HG02840 (cell line): Measurements from ENCODE around the gene NOCT.
"Not testable (repeated sequence)": the region's sequence is repeated elsewhere in the genome, so short reads cannot be mapped to it uniquely, and the experiment has no call there.

Experiments
- ATAC-seq: cut with Tn5 transposase; IDR thresholded peaks from one replicate; pipeline ENCODE4 v1.9.1; 2021; ENCODE audit warnings: mild to moderate bottlenecking, moderate library complexity, moderate number of reproducible peaks; ENCODE audit not compliant: unreplicated experiment, low FRiP score

The NOCT gene

DNA sequence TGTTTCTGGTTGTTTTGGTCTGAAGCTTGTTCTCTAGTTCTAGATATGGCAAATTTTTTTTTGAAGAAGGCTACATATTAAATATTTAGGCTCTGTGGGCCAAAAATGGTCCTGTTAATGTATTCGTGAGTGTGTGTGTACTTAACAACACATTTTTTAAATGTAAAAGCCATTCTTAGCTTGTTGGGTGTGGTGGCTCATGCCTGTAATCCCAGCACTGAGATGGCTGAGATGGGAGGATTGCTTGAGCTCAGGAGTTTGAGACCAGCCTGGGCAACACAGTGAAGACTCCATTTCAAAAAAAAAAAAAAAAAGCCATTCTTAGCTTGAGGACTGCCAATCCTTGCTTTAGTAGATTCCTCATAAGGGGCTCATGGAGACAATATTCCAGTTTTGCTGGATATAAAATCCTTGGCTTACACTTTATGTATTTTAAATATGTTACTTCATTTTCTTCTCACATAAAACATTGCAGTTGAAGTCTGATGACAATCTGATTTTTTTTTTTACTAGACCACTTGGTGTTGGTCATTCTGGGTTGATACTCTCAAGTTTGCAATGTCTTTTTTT is 23.4 kb downstream of the NOCT start:
- no peak for ATAC-seq

DNA sequence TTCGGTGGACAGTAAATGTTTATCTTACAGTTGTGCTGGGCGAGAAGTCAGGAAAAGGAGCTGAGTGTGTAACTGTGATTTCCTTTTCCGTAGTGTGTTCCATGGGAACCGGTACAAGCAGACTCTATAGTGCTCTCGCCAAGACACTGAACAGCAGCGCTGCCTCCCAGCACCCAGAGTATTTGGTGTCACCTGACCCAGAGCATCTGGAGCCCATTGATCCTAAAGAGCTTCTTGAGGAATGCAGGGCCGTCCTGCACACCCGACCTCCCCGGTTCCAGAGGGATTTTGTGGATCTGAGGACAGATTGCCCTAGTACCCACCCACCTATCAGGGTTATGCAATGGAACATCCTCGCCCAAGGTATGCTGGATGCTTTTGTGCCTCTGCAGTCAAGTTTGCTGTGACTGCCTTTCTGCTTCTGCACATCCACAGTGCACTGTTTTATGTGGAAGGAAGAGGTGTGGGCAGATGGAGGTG is 27.4 kb downstream of the NOCT start:
- no peak for ATAC-seq

DNA sequence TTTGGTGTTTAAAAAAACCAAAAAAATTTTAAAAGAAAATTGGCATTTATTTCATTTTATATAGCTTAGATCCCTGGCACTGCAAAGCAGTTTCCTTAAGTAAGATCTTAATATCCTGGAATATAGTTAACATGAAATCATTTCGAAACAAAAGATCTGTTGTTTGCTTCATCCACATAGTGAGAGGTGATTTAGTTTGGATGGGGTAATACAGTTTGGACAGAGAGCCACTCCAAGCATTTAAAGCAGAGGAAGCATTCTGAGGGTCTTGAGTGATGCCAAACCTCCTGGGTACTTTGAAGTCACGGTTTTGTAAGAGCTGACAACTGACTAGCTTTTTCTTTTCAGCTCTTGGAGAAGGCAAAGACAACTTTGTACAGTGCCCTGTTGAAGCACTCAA is 28.7 kb downstream of the NOCT start:
- ATAC-seq: no peak

DNA sequence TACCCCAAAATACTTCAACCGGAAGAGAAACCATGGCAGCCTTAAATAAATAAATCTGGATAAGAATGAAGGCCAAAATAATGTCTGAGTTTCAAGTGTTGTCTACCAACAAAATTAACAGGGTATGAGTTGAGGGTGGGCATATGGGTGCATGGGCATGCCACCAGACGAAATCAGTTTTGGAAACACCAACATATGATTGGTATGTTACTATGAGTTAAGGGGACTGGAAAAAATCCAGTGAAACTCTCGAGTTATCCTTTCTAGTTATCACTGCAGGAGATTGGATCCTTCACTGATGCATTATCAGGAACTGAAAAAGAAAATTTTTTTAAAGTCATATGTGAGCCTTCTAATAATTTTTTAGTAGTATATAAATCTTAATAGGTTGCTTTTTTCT is 32.4 kb downstream of the NOCT start:
- no peak for ATAC-seq

DNA sequence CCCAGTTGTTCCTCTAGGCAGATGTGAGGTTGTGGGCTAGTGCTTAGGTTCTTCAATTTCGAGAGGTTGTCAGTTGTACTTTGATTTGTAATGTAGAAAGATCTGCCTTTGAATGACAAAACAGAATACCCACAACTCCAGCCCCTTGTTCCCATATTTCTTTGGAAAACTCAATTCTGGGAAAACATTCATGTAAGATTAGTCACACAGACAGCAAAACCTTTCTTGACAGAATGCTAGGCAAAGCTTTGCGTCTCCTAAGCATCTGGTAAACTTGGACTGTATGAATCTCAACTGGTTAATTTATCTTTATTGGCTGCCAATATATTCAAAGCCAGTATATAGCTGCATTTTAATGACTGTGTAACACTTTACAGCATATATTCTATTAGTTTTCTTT is 34.9 kb downstream of the NOCT start:
- ATAC-seq: no peak

DNA sequence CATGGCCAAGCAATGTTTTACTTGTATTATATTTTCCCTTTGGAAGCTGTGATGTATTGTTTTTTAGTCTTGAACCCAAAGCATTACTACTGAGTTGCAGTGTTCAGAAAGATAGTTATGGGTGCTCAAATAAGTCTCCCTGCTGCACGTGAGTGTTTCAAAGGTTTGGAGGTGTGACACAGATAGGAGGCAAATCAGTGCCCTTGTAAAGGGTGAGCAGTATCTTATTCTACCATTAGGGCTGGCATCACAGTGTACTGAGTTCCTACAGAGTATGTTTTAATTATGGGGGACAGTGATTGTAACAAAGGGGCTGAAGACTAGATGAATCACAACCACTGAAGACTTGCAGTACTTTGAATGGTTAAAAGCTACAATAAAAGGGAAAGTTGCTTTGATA is 38.3 kb downstream of the NOCT start:
- ATAC-seq: no peak

DNA sequence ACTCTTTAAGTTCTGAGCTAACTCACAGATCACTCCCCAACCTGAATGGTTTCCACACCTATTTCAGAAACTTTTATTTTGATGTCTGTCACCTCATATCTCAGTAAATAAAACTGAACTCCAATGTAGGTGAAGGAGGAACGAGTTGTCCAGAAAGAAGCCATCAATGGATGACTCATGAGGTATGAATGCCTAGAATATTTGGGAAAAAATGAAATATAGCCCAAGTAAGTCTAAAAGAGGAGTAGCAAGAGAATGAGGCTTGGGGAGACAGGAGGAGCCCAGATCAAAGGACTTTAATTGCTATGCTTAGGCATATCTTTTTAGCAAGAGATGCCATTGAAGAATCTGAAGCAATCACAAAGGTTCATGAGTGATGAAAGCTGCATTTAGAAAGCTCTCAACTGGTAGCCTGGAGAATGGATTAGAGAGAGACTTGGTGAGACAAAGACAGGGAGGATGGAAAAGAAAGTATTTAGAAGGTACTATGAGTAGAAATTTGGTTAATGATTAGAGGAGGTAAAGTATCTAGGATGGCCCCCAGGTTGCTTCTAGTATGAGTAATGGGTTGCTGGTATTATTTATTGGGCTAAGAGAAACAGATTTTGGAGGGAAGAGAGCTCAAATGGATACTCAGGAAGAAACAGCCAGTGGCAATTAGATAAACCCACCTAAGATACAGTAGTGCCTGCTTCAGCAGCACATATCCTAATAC is 39.4 kb downstream of the NOCT start:
- ATAC-seq: no peak

DNA sequence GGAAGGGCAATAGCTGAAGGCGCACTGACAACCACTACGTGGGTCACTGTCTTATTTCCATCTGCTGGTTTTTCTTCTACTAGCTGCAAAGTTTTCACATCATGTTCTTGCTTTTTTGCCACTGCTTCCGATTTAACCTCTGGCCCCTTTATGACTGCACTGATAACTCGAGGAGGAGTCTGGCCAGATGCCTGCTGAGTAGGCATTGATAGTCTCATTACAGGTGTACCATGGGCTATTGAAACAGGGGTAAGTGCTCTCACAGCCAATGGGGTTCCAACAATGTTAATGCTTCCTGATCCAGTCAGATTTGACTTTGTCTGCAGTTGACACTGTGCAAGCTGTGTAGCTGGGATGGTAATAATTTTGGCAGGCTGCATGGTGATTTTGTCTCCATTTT is 43.4 kb downstream of the NOCT start:
- ATAC-seq: not testable (repeated sequence)

DNA sequence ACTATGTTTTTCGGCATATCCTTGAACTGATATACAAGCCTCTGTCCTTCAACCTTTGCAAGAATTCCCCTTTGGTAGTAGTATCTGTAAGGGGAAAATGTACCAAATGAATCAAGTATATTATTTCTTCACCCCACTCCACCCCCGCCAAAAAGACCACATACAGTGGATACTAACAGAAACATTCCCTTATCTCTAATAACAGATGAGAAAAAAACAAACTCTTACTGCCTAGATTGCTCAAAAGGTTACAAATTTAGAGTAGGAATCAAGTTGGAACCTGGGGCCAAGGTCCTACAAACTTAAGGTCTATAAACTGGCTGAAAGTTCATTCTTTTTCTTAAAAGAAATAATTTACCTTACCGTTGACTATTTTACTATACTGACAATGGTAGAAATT is 45.0 kb downstream of the NOCT start:
- no peak for ATAC-seq

DNA sequence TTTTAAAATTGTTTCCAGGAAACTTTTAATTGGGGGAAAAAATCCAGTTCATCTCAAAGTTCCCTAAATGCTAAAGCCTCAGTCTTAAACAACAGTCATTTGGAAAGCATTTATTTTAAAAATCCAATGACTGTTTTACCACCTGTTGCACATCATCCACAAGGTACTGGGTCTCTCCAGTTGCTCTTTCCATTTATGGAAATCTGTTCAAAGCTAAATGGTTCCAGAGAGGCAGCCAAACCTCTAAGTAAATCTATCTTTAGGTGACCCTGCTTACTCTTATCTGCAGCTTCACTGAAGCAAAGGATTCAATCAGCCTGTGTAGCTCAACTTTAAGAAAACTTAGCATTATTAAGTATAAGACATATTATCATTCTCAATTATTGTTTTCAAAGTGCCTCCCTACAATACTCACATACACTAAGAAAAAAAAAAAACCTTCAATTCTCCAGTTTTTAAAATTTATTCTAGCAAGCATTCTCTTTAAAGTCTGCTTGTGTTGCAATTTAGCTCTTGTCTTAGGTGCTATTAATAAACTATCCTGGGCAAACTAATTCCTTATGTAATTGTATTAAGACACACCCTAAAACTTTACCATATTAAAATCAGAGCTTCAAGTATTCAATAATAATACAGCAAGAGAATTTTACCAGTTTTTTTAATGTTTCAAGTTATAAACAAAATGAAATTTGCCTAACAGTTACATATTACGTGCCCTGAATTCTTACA is 60.6 kb downstream of the NOCT start:
- ATAC-seq: no peak

DNA sequence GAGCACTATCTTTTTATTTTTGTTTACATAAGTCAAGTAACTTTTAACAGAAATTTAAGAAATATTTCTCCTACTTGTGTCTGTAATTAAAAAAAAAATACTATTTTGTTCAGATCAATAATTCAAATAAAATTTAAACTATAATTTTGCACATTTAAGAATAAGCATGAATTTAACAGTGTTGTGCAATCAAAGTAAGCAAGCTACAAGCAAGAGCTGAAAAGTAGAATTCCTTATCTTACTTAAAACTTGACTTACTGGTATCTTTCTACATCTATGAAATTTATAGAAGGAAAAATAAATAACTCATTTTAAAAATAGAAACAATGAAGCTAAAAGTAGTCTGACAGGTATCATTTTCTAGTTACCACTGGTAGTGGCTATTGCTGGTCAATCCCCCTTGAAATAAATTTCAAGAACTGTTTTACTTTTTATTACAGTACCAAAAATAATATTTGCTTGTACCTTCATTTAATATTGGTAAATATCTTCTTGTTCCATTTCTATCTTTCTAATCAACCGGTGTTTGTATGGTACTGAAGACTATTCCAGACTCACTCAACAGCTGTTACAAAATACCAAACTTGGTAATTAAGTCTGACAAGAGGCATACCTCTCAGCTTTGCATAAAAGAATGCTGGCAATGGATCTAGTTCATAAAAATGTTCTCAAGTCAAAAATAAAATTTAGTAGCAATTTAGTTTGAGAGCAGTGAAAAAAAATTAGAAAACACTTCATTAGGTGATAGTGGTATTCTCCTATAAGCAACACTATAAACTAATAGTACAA is 62.2 kb downstream of the NOCT start:
- no peak for ATAC-seq

DNA sequence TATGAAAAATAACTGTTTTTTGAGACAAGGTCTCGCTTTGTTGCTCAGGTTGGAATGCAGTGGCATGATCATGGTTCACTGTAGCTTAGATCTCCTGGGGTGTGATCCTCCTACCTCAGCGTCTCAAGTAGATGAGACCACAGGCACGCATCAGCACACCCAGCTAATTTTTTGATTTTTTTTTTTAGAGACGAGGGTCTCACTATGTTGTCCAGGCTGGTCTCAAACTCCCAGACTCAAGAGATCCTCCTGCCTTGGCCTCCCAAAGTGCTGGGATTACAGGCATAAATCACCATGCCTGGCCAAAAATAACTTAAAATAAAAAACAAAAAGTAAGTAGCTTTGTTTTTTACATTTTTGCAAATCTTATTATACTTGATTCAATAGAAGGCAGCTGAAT is 63.3 kb downstream of the NOCT start:
- no peak for ATAC-seq

DNA sequence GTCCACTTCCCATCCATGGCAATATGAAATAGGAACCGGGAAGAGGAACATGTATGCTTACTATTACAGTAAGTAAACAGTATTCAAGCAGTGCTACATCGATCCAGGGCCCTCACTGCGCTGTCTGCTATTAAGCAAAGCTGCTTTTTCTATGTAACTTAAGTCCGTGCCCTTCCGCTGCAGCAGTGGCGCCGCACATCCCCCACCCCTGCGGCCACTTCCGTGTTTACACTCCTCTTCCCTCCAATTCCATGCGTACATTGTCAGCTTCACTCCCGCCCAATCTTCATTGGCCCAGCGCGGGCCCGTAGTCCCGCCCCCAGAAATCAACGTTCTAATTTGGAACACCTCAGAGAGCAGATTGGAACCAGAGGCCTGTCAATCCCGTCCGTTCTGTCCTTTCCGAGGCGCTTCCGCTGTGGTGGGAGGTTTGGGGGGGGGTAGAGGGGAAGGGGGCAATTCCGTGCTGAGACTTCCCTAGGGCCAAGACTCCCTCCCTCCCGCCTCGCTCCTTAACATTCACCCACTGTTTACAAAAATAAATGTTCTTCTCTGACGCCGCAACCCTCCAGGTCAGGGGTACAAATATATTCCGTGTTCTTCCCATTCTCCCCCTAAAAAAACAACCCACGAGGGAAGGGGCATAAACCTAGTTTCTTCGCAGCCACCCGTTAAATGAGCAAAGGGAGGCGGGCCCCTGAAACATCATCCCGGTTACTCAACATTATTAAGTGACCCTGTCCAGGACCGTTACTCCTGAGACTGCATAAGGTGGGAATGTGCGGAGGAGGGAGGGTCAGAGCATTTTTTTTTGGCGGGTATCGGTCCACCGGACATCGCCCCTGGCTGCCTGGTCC is 67.4 kb downstream of the NOCT start:
- peak; percentile 85 for ATAC-seq

DNA sequence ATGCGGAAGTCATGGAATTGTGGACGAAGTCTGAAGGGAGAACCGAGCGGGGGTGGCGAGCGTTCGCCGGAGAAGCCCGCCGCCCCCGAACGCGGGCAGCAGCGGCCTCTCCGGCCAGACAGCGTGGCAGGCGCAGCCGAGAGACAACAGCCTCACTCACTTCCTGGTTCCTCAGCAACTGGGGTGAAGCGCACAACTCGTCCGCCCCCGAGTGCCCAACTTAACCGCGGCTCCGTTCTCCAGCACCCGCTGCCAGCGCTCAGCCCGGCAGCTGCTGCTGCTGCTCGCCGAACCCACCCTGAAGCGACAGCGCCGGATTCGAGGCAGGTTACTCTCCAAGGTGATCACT is 68.0 kb downstream of the NOCT start:
- peak; percentile 32 for ATAC-seq

DNA sequence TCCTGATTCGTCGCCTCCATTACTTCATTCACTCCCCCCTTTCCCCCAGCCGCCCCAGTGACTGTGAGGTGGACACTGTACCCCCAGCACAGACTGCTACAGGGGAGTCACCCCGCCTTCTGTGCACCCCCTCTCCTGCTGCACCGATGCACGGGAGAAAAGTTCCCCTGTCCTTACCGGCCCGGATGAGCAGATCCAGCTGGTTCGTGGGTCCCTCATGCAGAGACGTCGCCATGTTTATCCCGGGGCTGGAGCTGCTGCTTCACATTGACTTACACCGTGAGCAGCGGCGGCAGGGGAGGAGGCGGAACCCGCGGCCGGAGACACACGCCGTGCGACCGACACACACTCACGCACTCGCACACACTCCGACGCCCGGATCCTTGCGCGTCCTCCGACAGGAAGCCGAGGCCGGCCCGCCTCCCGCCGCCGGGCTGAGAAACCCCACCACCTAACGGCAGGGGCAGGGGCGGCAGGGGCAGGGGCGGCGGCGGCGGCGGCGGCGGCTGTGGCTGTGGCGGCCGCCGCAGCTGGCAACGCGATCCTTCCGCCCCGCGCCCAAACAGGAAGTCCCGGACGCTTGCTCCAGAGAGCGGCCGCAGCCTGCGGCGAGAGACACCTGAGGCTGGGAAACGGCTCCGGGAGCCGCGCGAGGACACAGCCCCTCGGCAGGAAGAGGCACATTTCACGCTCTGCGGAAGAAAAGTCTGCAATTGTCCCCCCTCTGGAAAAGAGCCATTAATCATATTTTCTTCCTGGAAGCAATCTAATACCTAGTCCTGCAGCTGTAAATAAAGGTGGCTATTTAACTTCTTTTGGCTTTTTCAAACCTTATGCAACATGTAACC is 68.6 kb downstream of the NOCT start:
- ATAC-seq: peak; percentile 49

DNA sequence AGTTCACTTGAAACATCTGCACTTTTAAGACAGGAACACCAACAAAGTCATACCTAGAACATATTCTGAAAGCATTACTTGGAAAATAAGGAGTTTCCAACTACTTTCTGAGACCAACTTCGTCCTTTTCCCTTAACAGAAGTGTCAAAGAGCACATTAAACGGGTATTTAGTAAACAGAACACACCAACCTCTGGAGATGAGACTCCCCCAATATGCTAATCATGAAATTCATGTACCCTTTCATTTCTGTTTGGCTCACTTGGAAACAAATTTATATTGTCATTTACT is 69.2 kb downstream of the NOCT start:
- ATAC-seq: no peak

DNA sequence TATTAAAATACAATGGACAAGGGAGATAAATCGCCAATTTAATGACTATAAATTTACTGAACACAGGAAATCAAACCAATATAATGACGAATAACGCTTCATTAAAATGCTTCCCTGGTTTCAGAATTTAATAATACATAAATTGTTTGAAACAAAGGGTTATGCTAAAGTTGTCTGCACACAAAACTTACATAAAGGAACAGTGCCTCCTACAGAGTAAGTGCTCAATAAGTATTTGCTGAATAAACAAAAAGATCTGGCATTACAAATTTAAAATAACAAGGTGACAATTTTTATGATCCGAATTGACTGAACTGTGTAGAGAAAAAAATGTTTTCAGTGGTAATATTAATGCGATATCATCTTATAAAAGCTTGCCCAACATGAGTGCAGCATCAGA is 69.6 kb downstream of the NOCT start:
- ATAC-seq: no peak

DNA sequence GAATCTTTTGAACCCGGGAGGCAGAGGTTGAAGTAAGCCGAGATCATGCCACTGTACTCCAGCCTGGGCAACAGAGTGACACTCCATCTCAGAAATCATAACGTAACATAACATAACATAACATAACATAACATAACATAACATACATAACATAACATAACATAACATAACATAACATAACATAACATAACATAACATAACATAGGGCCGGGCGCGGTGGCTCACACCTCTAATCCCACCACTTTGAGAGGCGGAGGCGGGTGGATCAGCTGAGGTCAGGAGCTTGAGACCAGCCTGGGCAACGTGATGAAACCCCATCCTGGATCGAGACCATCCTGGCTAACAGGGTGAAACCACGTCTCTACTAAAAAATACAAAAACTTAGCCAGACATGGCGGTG is 76.7 kb downstream of the NOCT start:
- ATAC-seq: no peak
